ENCODE results near the gene ITIH3.

Gene ITIH3

GRCh38 chr3:52793702-52794611 is 639 bp upstream of the ITIH3 start:
- DNase-seq, result no peak

GRCh38 chr3:52795298-52795900 is 803 bp downstream of the ITIH3 start:
- DNase-seq, result no peak

- no peak for DNase-seq
Measured at GRCh38 chr3:52796411-52796810, 1.8 kb downstream of the ITIH3 start.

GRCh38 chr3:52798376-52798977 is 3.9 kb downstream of the ITIH3 start:
- DNase-seq, result no peak

GRCh38 chr3:52798978-52799476 is 4.4 kb downstream of the ITIH3 start:
- peak; percentile 36 to 43 for DNase-seq

GRCh38 chr3:52800079-52800478 is 5.5 kb downstream of the ITIH3 start:
- no peak for DNase-seq

GRCh38 chr3:52801839-52802238 is 7.2 kb downstream of the ITIH3 start:
- no peak for DNase-seq

- DNase-seq, result no peak
Measured at GRCh38 chr3:52805270-52806039, 10.9 kb downstream of the ITIH3 start.

GRCh38 chr3:52809149-52809548 is 14.6 kb downstream of the ITIH3 start:
- DNase-seq, result no peak

GRCh38 chr3:52809662-52810377 is 15.2 kb downstream of the ITIH3 start:
- no peak for DNase-seq

- no peak for DNase-seq
Measured at GRCh38 chr3:52810923-52811322, 16.3 kb downstream of the ITIH3 start.

GRCh38 chr3:52811452-52812011 is 16.9 kb downstream of the ITIH3 start:
- no peak for DNase-seq

- no peak for DNase-seq
Measured at GRCh38 chr3:52813810-52814209, 19.2 kb downstream of the ITIH3 start.

- no peak for DNase-seq
Measured at GRCh38 chr3:52816199-52816598, 21.6 kb downstream of the ITIH3 start.

- no peak for DNase-seq
Measured at GRCh38 chr3:52816654-52817053, 22.1 kb downstream of the ITIH3 start.

GRCh38 chr3:52817221-52817620 is 22.6 kb downstream of the ITIH3 start:
- DNase-seq, result no peak

GRCh38 chr3:52817860-52818259 is 23.3 kb downstream of the ITIH3 start:
- DNase-seq, result no peak

- no peak for DNase-seq
Measured at GRCh38 chr3:52819936-52820335, 25.3 kb downstream of the ITIH3 start.

- DNase-seq, result peak; percentile 34 to 44
Measured at GRCh38 chr3:52820736-52821135, 26.1 kb downstream of the ITIH3 start.

GRCh38 chr3:52822363-52822762 is 27.8 kb downstream of the ITIH3 start:
- DNase-seq, result no peak

- no peak for DNase-seq
Measured at GRCh38 chr3:52824037-52824436, 29.4 kb downstream of the ITIH3 start.

- DNase-seq, result no peak
Measured at GRCh38 chr3:52827441-52827840, 32.8 kb downstream of the ITIH3 start.
